ENCODE measurements around the gene SEZ6. TPM values are rescaled to one million over a fixed set of nuclear protein-coding genes. Genes with fewer than 3 reads are reported as not detected.

SEZ6 gene
- total RNA-seq, 1 donor from 2014 or later, result not detected

DNA sequence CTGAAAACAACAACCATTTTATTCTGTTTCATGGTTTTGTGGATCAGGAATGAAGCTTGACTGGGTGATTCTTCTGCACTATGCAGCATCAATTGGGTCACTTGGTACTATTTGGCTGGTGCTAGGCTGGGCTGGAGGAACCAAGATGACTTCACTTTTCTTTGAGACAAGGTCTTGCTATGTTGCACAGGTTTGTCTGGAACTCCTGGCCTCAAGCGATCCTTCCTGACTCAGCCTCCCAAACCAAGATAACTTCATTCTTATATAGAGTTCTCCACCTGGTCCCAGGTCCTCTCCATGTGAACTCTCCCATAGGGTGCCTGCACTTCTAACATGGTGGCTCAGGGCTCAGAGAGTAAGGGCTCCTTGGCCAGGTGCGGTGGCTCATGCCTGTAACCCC, 35.3 kb upstream of the SEZ6 start:
- H3K4me3 Mint-ChIP-seq (ENCODE audit: unreplicated experiment), result no peak overlapping the region
- H3K9me3 Mint-ChIP-seq (ENCODE audit: unreplicated experiment), result no peaks in the 10 kb centered on the region
- no peak for DNase-seq (ENCODE audit: extremely low spot score, unreplicated experiment)
- H3K27me3 Mint-ChIP-seq (ENCODE audit: unreplicated experiment), result peaks cover 4% of the 10 kb centered on the region
- peaks cover 1% of the 10 kb centered on the region for H3K36me3 Mint-ChIP-seq (ENCODE audit: unreplicated experiment)
- no peak overlapping the region for H3K27ac Mint-ChIP-seq (ENCODE audit: unreplicated experiment)
- TF ChIP-seq, protein P1, sequence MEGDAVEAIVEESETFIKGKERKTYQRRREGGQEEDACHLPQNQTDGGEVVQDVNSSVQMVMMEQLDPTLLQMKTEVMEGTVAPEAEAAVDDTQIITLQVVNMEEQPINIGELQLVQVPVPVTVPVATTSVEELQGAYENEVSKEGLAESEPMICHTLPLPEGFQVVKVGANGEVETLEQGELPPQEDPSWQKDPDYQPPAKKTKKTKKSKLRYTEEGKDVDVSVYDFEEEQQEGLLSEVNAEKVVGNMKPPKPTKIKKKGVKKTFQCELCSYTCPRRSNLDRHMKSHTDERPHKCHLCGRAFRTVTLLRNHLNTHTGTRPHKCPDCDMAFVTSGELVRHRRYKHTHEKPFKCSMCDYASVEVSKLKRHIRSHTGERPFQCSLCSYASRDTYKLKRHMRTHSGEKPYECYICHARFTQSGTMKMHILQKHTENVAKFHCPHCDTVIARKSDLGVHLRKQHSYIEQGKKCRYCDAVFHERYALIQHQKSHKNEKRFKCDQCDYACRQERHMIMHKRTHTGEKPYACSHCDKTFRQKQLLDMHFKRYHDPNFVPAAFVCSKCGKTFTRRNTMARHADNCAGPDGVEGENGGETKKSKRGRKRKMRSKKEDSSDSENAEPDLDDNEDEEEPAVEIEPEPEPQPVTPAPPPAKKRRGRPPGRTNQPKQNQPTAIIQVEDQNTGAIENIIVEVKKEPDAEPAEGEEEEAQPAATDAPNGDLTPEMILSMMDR (IDR thresholded peaks at IDR 0.05), result no peak
- H3K4me1 Mint-ChIP-seq (ENCODE audit: unreplicated experiment), result peaks cover 39% of the 10 kb centered on the region

DNA sequence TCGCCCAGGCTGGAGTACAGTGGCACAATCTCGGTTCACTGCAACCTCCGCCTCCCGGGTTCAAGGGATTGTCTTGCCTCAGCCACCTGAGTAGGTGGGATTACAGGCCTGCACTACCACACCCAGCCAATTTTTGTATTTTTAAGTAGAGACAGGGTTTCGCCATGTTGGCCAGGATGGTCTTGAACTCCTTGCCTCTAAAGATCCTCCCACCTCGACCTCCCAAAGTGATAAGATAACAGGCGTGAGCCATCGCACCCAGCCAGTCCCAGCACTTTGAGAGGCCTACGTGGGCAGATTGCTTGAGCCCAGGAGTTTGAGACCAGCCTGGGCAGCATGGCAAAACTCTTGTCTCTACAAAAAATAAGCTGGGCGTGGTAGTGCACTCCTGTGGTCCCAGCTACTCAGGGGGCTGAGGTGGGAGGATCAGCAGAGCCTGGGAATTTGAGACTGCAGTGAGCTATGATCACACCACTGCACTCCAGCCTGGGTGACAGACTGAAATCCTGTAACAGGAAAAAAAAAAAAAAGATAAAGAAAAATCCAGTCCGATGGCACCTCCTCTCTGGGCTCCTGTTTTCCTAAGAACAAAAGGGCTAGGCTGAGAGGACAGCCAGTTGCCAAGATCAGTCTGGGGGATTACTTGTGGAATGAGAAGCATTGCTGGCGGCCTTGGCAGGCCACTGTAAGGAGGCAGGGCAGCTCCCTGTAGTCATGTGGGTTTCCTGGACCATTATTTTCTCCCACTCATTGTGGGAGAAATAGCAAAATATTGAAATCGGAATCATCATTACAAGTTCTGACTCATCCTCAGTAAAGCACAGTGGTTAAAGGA, 34.1 kb upstream of the SEZ6 start:
- Mint-ChIP-seq H3K27me3 (ENCODE audit: unreplicated experiment) (peaks cover 7% of the 10 kb centered on the region), H3K4me1 (ENCODE audit: unreplicated experiment) (peaks cover 39% of the 10 kb centered on the region), H3K9me3 (ENCODE audit: unreplicated experiment) (peaks cover 5% of the 10 kb centered on the region), H3K4me3 (ENCODE audit: unreplicated experiment) (no peak overlapping the region), H3K36me3 (ENCODE audit: unreplicated experiment) (peaks cover 1% of the 10 kb centered on the region), H3K27ac (ENCODE audit: unreplicated experiment) (peak overlapping the region; percentile 80)
- TF ChIP-seq, protein P1 (IDR thresholded peaks at IDR 0.05), result no peak
- DNase-seq (ENCODE audit: extremely low spot score, unreplicated experiment), result no peak

DNA sequence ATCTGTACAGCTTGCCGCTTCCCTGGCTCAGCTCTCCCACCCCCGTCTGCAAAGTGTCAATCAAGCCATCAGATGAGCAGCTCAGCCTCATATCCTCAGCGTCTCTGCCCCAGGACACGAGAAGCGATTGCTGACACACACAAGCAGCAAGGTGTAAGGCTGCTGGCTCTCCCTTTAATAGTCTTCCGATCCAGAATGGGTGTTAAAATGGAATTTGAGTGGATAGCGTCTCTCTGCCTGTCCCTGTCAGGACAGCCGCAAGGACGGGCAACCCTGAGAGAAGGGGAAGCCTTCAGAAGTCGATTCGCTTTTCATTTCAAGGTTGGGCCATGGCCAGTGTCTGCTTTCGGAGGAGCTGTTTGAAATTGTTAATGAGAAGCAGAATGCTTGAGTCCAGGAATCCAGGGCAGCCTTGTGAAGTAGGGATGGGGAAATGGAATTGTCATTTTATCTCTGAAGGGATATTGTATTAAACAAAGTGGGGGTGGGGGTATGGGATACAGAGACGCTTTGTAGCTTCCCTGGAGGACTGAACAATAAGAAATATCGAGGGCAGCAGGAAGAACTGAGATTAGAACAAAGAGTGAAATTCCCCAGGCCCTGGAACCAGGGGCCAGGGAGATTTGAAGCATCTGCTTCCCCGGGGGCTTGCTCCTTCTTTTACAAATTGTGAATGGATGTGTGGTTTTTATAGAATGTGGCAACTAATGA, 32.4 kb upstream of the SEZ6 start:
- peaks cover 23% of the 10 kb centered on the region for H3K27me3 Mint-ChIP-seq (ENCODE audit: unreplicated experiment)
- peaks cover 1% of the 10 kb centered on the region for H3K36me3 Mint-ChIP-seq (ENCODE audit: unreplicated experiment)
- TF ChIP-seq, protein P1 (IDR thresholded peaks at IDR 0.05), result no peak
- no peak for DNase-seq (ENCODE audit: extremely low spot score, unreplicated experiment)
- no peak overlapping the region for H3K4me3 Mint-ChIP-seq (ENCODE audit: unreplicated experiment)
- H3K27ac Mint-ChIP-seq (ENCODE audit: unreplicated experiment), result no peak overlapping the region
- H3K4me1 Mint-ChIP-seq (ENCODE audit: unreplicated experiment), result peaks cover 29% of the 10 kb centered on the region
- H3K9me3 Mint-ChIP-seq (ENCODE audit: unreplicated experiment), result peaks cover 18% of the 10 kb centered on the region

DNA sequence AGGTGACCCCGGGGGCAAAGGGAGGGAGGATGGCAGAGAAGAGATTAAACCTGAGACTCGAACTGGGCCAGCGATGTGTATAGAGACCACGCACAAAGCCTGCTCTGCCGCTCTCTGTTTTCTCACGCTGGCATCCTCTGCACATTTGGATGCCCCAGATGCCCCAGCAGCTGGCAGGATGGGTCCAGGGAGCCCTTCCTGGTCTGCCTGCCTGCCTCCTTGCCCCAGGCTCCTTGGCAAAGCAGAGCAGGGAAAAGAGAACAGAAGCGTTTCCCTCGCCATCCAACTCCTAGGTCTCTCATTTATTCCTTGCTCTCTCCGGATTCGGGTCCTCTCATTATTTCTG, 31.9 kb upstream of the SEZ6 start:
- Mint-ChIP-seq H3K27ac (ENCODE audit: unreplicated experiment) (no peak overlapping the region), H3K4me3 (ENCODE audit: unreplicated experiment) (no peak overlapping the region), H3K27me3 (ENCODE audit: unreplicated experiment) (peaks cover 29% of the 10 kb centered on the region), H3K4me1 (ENCODE audit: unreplicated experiment) (peaks cover 27% of the 10 kb centered on the region), H3K9me3 (ENCODE audit: unreplicated experiment) (peaks cover 18% of the 10 kb centered on the region), H3K36me3 (ENCODE audit: unreplicated experiment) (peaks cover 1% of the 10 kb centered on the region)
- TF ChIP-seq, protein P1 (IDR thresholded peaks at IDR 0.05), result no peak
- DNase-seq (ENCODE audit: extremely low spot score, unreplicated experiment), result no peak

DNA sequence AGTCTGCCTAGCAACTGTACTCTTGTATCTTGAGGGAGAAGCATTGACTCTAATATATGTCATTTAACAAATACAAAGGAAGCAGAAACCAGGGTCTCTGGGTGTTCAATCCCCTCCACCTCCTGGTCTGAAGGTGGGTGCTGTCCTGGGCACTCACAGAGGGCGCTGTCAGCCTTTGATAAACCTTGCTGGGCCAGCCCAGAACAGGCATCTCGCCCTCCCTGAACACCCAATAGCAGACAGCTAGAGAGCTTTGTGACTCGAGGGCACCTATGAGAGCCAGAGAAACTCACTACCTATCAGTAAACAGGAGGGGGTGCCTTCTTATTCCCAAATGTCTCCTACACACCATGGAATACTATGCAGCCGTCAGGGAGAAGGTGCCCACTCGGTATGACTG, 30.8 kb upstream of the SEZ6 start:
- H3K27me3 Mint-ChIP-seq (ENCODE audit: unreplicated experiment), result peaks cover 40% of the 10 kb centered on the region
- TF ChIP-seq, protein P1 (IDR thresholded peaks at IDR 0.05), result no peak
- peaks cover 18% of the 10 kb centered on the region for H3K9me3 Mint-ChIP-seq (ENCODE audit: unreplicated experiment)
- no peak for DNase-seq (ENCODE audit: extremely low spot score, unreplicated experiment)
- no peak overlapping the region for H3K27ac Mint-ChIP-seq (ENCODE audit: unreplicated experiment)
- peaks cover 22% of the 10 kb centered on the region for H3K4me1 Mint-ChIP-seq (ENCODE audit: unreplicated experiment)
- no peak overlapping the region for H3K4me3 Mint-ChIP-seq (ENCODE audit: unreplicated experiment)
- peaks cover 1% of the 10 kb centered on the region for H3K36me3 Mint-ChIP-seq (ENCODE audit: unreplicated experiment)
